ENCODE measurements around the gene CORO1C.

GRCh38 chr12:108638141-108638827 is 93.0 kb downstream of the CORO1C start:
- TF ChIP-seq CTCF (IDR thresholded peaks at IDR 0.05 in 2 of 3, conservative IDR thresholded peaks at IDR 0.05 in 1 of 3; ENCODE audit: borderline replicate concordance in 1 of 3, insufficient read depth in 1 of 3, low read depth in 2 of 3, low read length in 2 of 3) (no peak), ZFX (IDR thresholded peaks at IDR 0.05) (no peak), ZBTB33 (IDR thresholded peaks at IDR 0.05; ENCODE audit: extremely low read depth, insufficient replicate concordance, low read length) (no peak), ELF1 (IDR thresholded peaks at IDR 0.05; ENCODE audit: borderline replicate concordance, low read depth) (no peak), EZH2 (IDR thresholded peaks at IDR 0.05) (no peak), POLR2AphosphoS5 (IDR thresholded peaks at IDR 0.05; ENCODE audit: low read depth, low read length) (no peak), RAD21 (IDR thresholded peaks at IDR 0.05; ENCODE audit: low read depth) (no peak), POLR2A (IDR thresholded peaks at IDR 0.05; ENCODE audit: borderline replicate concordance, extremely low read depth, insufficient read depth, insufficient read length) (no peak), SRF (IDR thresholded peaks at IDR 0.05; ENCODE audit: low read depth) (no peak), JUND (IDR thresholded peaks at IDR 0.05) (no peak), ATF3 (IDR thresholded peaks at IDR 0.05) (no peak), TCF7L2 (IDR thresholded peaks at IDR 0.05; ENCODE audit: borderline replicate concordance, extremely low read depth, insufficient read depth, insufficient read length) (no peak)

Measured in HCT116 (cell line).